Measurements from ENCODE around the gene TGFA.

DNA sequence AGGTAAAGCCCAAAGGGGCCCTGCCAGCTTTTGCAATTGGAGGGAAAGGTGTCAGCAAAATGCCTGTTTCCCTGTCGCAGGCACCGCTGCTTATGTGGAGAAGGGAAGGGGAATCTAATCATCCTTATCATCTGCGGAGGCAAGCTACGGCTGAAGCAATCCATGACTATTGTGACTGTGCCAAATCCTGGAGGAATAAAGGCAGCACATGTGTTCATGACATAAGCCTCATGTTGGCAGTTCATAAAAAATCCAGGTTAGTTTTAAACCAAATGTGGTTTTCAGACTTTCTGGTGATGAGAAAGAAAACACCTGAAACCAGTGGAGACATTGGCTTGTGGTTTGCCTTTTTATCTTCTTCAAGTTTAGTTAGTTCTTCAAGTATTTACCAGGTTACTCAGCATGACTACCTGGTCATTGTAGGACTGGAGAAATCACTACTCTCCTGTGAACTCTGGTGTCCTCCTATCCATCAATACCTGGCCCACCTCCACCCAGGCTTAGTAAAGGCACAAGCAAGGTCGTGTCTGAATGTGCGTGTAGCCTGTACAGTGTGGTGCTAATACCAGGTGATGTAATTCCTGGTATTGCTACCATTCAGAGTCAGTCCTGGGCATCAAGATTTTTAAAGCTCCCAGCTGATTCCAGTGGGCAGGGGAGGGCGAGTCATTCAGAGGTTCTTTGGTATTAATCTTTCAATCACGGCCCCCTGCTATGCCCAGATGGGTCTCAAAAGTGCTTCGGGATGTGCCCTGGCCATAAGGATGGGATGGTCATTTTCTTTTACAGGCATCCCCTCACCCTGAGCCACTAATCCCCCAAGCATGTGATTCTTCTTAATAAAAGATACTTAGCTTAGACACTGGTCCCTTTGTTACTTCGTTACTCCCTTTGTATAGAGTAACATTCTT lies 96.8 kb downstream of the TGFA start:
- TF ChIP-seq, protein P1, sequence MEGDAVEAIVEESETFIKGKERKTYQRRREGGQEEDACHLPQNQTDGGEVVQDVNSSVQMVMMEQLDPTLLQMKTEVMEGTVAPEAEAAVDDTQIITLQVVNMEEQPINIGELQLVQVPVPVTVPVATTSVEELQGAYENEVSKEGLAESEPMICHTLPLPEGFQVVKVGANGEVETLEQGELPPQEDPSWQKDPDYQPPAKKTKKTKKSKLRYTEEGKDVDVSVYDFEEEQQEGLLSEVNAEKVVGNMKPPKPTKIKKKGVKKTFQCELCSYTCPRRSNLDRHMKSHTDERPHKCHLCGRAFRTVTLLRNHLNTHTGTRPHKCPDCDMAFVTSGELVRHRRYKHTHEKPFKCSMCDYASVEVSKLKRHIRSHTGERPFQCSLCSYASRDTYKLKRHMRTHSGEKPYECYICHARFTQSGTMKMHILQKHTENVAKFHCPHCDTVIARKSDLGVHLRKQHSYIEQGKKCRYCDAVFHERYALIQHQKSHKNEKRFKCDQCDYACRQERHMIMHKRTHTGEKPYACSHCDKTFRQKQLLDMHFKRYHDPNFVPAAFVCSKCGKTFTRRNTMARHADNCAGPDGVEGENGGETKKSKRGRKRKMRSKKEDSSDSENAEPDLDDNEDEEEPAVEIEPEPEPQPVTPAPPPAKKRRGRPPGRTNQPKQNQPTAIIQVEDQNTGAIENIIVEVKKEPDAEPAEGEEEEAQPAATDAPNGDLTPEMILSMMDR (IDR thresholded peaks at IDR 0.05) = no peak
- TF ChIP-seq POLR2A (IDR thresholded peaks at IDR 0.05) (no peak), POLR2AphosphoS5 (IDR thresholded peaks at IDR 0.05) (no peak), EP300 (IDR thresholded peaks at IDR 0.05) (no peak)

Data from upper lobe of left lung (tissue), 4 donors.